ENCODE measurements around the gene SF3B3. TPM values are rescaled to one million over a fixed set of nuclear protein-coding genes. Genes with fewer than 3 reads are reported as not detected.

Gene SF3B3
- total and polyA plus RNA-seq, 2 of the 13 experiments (the other 11 are each of a cell fraction or from before 2014, with no cell fraction given) = 157 to 500 TPM

DNA sequence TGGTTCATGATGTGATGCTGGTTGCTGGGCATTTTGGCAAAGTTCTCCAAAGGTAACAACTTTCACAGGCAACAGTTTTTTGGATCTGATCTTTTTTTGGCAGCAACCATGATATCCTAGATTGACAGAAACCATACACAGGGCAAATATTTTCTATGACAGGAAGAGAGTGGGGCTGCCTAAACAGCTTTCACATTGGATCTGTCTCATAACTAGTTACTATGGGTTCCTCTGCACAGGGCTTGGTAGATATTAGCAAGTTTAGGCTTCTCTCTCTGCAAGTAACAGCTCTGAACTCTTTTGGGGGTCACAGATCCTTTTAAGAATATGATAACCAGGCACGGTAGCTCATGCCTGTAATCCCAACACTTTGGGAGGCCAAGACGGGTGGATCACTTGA lies 28.8 kb upstream of the SF3B3 start:
- H4K20me1 ChIP-seq (ENCODE audit: insufficient read depth, low read length) = no peaks in the 10 kb centered on the region
- CTCF ChIA-PET (ENCODE audit: low intra/inter-chr PET ratio, low total read pairs) = no interaction called here

More for the DNA sequence above, 28.8 kb upstream of the SF3B3 start:
- H3K9me3 ChIP-seq (ENCODE audit: low read length) = no peaks in the 10 kb centered on the region
- no peak overlapping the region for H3K4me2 ChIP-seq (ENCODE audit: low read depth, low read length)
- no peak for TF ChIP-seq SPEN (CRISPR knock-in tag; IDR thresholded peaks at IDR 0.05; ENCODE audit: low read depth)
- TF ChIP-seq CREB1 (IDR thresholded peaks at IDR 0.05) = no peak
- TF ChIP-seq CREB1 (CRISPR knock-in tag; IDR thresholded peaks at IDR 0.05) = no peak
- no peak for TF ChIP-seq ZNF839 (CRISPR knock-in tag; IDR thresholded peaks at IDR 0.05; ENCODE audit: borderline replicate concordance)
- TF ChIP-seq, protein P1, sequence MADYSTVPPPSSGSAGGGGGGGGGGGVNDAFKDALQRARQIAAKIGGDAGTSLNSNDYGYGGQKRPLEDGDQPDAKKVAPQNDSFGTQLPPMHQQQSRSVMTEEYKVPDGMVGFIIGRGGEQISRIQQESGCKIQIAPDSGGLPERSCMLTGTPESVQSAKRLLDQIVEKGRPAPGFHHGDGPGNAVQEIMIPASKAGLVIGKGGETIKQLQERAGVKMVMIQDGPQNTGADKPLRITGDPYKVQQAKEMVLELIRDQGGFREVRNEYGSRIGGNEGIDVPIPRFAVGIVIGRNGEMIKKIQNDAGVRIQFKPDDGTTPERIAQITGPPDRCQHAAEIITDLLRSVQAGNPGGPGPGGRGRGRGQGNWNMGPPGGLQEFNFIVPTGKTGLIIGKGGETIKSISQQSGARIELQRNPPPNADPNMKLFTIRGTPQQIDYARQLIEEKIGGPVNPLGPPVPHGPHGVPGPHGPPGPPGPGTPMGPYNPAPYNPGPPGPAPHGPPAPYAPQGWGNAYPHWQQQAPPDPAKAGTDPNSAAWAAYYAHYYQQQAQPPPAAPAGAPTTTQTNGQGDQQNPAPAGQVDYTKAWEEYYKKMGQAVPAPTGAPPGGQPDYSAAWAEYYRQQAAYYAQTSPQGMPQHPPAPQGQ (CRISPR knock-in tag; IDR thresholded peaks at IDR 0.05; ENCODE audit: borderline replicate concordance) = no peak
- no peak for TF ChIP-seq SIN3B (IDR thresholded peaks at IDR 0.05; ENCODE audit: low read length)
- TF ChIP-seq, protein P2, sequence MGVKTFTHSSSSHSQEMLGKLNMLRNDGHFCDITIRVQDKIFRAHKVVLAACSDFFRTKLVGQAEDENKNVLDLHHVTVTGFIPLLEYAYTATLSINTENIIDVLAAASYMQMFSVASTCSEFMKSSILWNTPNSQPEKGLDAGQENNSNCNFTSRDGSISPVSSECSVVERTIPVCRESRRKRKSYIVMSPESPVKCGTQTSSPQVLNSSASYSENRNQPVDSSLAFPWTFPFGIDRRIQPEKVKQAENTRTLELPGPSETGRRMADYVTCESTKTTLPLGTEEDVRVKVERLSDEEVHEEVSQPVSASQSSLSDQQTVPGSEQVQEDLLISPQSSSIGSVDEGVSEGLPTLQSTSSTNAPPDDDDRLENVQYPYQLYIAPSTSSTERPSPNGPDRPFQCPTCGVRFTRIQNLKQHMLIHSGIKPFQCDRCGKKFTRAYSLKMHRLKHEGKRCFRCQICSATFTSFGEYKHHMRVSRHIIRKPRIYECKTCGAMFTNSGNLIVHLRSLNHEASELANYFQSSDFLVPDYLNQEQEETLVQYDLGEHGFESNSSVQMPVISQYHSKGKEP (CRISPR knock-in tag; IDR thresholded peaks at IDR 0.05) = no peak
- TF ChIP-seq RBAK (CRISPR knock-in tag; IDR thresholded peaks at IDR 0.05) = no peak
- TF ChIP-seq RBM39 (IDR thresholded peaks at IDR 0.05; ENCODE audit: low read depth, low read length, poor library complexity, severe bottlenecking) = no peak
- TF ChIP-seq, protein P3, sequence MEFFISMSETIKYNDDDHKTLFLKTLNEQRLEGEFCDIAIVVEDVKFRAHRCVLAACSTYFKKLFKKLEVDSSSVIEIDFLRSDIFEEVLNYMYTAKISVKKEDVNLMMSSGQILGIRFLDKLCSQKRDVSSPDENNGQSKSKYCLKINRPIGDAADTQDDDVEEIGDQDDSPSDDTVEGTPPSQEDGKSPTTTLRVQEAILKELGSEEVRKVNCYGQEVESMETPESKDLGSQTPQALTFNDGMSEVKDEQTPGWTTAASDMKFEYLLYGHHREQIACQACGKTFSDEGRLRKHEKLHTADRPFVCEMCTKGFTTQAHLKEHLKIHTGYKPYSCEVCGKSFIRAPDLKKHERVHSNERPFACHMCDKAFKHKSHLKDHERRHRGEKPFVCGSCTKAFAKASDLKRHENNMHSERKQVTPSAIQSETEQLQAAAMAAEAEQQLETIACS (CRISPR knock-in tag; IDR thresholded peaks at IDR 0.05) = no peak
- H3K9ac ChIP-seq (ENCODE audit: insufficient read depth, low read depth, low read length) = no peak overlapping the region
- no peak for ATAC-seq
- in situ Hi-C loops (cut with HindIII; ENCODE audit: extremely low pct_ligation_motif_present, low pct_unique_long_range_greater_than_20kb) (no loop called here), intact Hi-C loops (cut with micrococcal nuclease; ENCODE audit: unreplicated experiment) (no loop called here)
- DNase-seq (ENCODE audit: low spot score) = no peak
- no peak overlapping the region for H2AFZ ChIP-seq (ENCODE audit: low read length)
- no TSS peak for BruUV-seq (replicated peaks)
- H3K79me2 ChIP-seq (ENCODE audit: insufficient read depth, low read length) = no peaks in the 10 kb centered on the region
- POLR2A ChIA-PET = no interaction called here
- no peaks in the 10 kb centered on the region for H3K27me3 ChIP-seq (ENCODE audit: control insufficient read depth in 1 of 2, insufficient read depth in 2 of 2, low read length in 2 of 2)
- H3K4me1 ChIP-seq (ENCODE audit: insufficient read depth, low read length) = no peaks in the 10 kb centered on the region
- peaks cover 23 to 70% of the 10 kb centered on the region in 2 experiments for H3K36me3 ChIP-seq (replicated peaks in 1 of 2; ENCODE audit: control insufficient read depth in 1 of 2, insufficient read depth in 2 of 2, low read length in 2 of 2)
- H3K4me3 ChIP-seq (replicated peaks in 1 of 3; ENCODE audit: insufficient read depth in 1 of 3, low read depth in 2 of 3, low read length in 3 of 3) = no peak overlapping the region
- H3K27ac ChIP-seq (ENCODE audit: extremely low read length, insufficient read depth, low read length) = no peak overlapping the region
- 94% methylated on average over 2 of the region's 2 CpGs for WGBS (ENCODE audit: low lambda C conversion rate)
- FAIRE-seq = no peak
